Transverse colon (tissue), 4 donors: ENCODE data around the gene ASB8. TPM values are rescaled to one million over a fixed set of nuclear protein-coding genes. Genes with fewer than 3 reads are reported as not detected.
"Not testable (repeated sequence)": the region's sequence is repeated elsewhere in the genome, so short reads cannot be mapped to it uniquely, and the experiment has no call there.

Experiments
- DNase-seq: peaks from one replicate; pipeline ENCODE4 v3.0.0-alpha.2; 2019
- H3K27ac ChIP-seq, 4 donors: fragments of 200-600 bp; sonication (generic); 2 replicates each; pipeline ENCODE4 v1.5.1; 2016 to 2018; ENCODE audit warnings: inconsistent platforms in 4 of 4
- H3K27me3 ChIP-seq: fragments of 200-600 bp; sonication (generic); 2 replicates; pipeline ENCODE4 v1.5.1; 2017; ENCODE audit warnings: inconsistent platforms
- H3K36me3 ChIP-seq, 4 donors: fragments of 200-600 bp; sonication (generic); 2 replicates each; pipeline ENCODE4 v1.5.1; 2017 to 2019; ENCODE audit warnings: inconsistent platforms in 4 of 4
- H3K4me1 ChIP-seq, 4 donors: fragments of 200-600 bp; sonication (generic); 2 replicates each; pipeline ENCODE4 v1.5.1; 2017 to 2020; ENCODE audit warnings: inconsistent platforms in 4 of 4
- H3K4me3 ChIP-seq, 4 donors: fragments of 200-600 bp; sonication (generic); 1 replicate in 1 of 4; 2 replicates in 3 of 4; pipeline versions ENCODE4 v1.5.1 to v1.6.1; 2017 to 2019; ENCODE audit warnings: inconsistent platforms in 4 of 4
- H3K9me3 ChIP-seq, 2 donors: fragments of 200-600 bp; sonication (generic); 2 replicates each; pipeline ENCODE4 v1.5.1; 2017 to 2019; ENCODE audit warnings: inconsistent platforms in 2 of 2
- EP300 ChIP-seq: sonication (generic); formaldehyde crosslinking; IDR thresholded peaks from one replicate; pipeline ENCODE4 v1.6.1; 2017; ENCODE audit warnings: antibody characterized with exemption, low read depth
- POLR2A ChIP-seq: fragments of 450-650 bp; IDR thresholded peaks from one replicate; pipeline ENCODE4 v1.6.1; 2016; ENCODE audit warnings: antibody characterized with exemption, mild to moderate bottlenecking, moderate library complexity
- POLR2AphosphoS5 ChIP-seq, 3 donors: sonication (generic); formaldehyde crosslinking; IDR thresholded peaks; one replicate each; pipeline ENCODE4 v1.6.1; 2016; ENCODE audit warnings: antibody characterized with exemption in 3 of 3
- WGBS, 2 donors: methylation state at CpG; one replicate each; pipeline ENCODE4 v1.1.5; 2018; ENCODE audit warnings: low coverage in 1 of 2; 5-methylcytosine and 5-hydroxymethylcytosine counted together
- in situ Hi-C, 4 donors: fragments of 200-750 bp; cut with MboI; loops; one replicate each; pipeline versions ENCODE4 v1.15.0 to v1.15.1; 2017; ENCODE audit warnings: low sequenced_read_pairs in 3 of 4, low pct_ligation_motif_present in 1 of 4, low pct_unique_long_range_greater_than_20kb in 1 of 4
- intact Hi-C: fragments of 100-400 bp; cut with DNase I; formaldehyde crosslinking; loops from one replicate; pipeline ENCODE4 v1.15.1; 2023; ENCODE audit warnings: low total_unique reads
- total RNA-seq, 4 donors: library from RNA; depleted of rRNA; stranded (reverse); fragments of >200 nt; gene quantifications; one replicate each; pipeline ENCODE4 v1.1.0, GENCODE V29; 2016
- TF ChIP-seq, protein P1 (sequence below), 5 experiments: fragments of 200-600 bp in 3 of 5; fragments of 450-650 bp in 2 of 5; sonication (generic) in 3 of 5; IDR thresholded peaks; 1 replicate in 2 of 5; 2 replicates in 3 of 5; pipeline ENCODE4 v1.5.1; 2016 to 2017; ENCODE audit warnings: antibody characterized with exemption in 5 of 5, inconsistent platforms in 3 of 5, mild to moderate bottlenecking in 2 of 5, moderate library complexity in 1 of 5

The ASB8 gene
- total RNA-seq, 4 donors from 2014 or later: 13.3 to 39.0 (median 23.3) TPM

GRCh38 chr12:48126953-48127630, 30.2 kb downstream of the ASB8 start:
- intact Hi-C loops: no loop called here
- H3K27me3 ChIP-seq: no peaks in the 10 kb centered on the region

DNA sequence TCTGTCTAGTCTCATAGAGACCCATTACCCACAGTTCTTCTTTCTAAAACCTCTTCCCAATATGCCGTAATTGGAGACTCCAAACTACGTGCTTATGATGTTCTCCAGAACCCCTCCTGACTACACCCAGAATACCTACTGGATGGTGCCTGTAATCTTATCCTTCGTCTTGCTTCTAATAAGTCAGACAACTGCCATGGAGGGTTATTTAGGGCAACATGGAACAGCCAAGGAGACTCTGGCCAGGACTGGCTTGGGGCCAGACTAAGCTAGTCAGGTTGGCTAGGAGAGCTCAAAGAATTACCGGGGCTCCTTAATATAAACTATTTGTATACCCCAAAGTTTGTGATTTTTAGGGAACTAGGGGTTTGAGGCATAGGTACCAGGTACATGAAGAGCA, 31.3 kb downstream of the ASB8 start:
- no peak for DNase-seq
- intact Hi-C loops: no loop called here
- H3K27me3 ChIP-seq: no peaks in the 10 kb centered on the region
- no peaks in the 10 kb centered on the region for H3K9me3 ChIP-seq
- peaks cover 0 to 4% (median 0%) of the 10 kb centered on the region in 4 donors for H3K4me1 ChIP-seq
- no peak overlapping the region for H3K27ac ChIP-seq
- TF ChIP-seq EP300: no peak
- TF ChIP-seq POLR2A: no peak
- TF ChIP-seq POLR2AphosphoS5 (IDR thresholded peaks at IDR 0.05): no peak
- TF ChIP-seq, protein P1, sequence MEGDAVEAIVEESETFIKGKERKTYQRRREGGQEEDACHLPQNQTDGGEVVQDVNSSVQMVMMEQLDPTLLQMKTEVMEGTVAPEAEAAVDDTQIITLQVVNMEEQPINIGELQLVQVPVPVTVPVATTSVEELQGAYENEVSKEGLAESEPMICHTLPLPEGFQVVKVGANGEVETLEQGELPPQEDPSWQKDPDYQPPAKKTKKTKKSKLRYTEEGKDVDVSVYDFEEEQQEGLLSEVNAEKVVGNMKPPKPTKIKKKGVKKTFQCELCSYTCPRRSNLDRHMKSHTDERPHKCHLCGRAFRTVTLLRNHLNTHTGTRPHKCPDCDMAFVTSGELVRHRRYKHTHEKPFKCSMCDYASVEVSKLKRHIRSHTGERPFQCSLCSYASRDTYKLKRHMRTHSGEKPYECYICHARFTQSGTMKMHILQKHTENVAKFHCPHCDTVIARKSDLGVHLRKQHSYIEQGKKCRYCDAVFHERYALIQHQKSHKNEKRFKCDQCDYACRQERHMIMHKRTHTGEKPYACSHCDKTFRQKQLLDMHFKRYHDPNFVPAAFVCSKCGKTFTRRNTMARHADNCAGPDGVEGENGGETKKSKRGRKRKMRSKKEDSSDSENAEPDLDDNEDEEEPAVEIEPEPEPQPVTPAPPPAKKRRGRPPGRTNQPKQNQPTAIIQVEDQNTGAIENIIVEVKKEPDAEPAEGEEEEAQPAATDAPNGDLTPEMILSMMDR (IDR thresholded peaks at IDR 0.05): no peak
- H3K4me3 ChIP-seq: no peak overlapping the region
- in situ Hi-C loops: no loop called here
- peaks cover 0 to 4% (median 0%) of the 10 kb centered on the region in 4 donors for H3K36me3 ChIP-seq
- 84% methylated on average over 3 to 4 of the region's 4 CpGs for WGBS, 2 donors

More at GRCh38 chr12:48126953-48127630, 30.2 kb downstream of the ASB8 start:
- in situ Hi-C loops: no loop called here
- Histone ChIP-seq H3K36me3 (peaks cover 0 to 11% (median 0%) of the 10 kb centered on the region in 4 donors), H3K9me3 (no peaks in the 10 kb centered on the region), H3K27ac (no peak overlapping the region), H3K4me3 (no peak overlapping the region), H3K4me1 (peaks cover 0 to 4% (median 0%) of the 10 kb centered on the region in 4 donors)
- WGBS, 2 donors: 89 to 100% methylated on average over 1 to 2 of the region's 2 CpGs
- DNase-seq: no peak
- TF ChIP-seq, protein P1 (IDR thresholded peaks at IDR 0.05): no peak
- no peak for TF ChIP-seq POLR2AphosphoS5 (IDR thresholded peaks at IDR 0.05)
- no peak for TF ChIP-seq EP300

- intact Hi-C loops, H3K36me3 ChIP-seq, in situ Hi-C loops, H3K27me3 ChIP-seq, H3K27ac ChIP-seq, H3K4me3 ChIP-seq, H3K9me3 ChIP-seq, H3K4me1 ChIP-seq, DNase-seq: not testable (repeated sequence)
- WGBS, 2 donors: 96 to 100% methylated on average over 2 to 5 of the region's 5 CpGs
Measured at GRCh38 chr12:48125542-48125941, 31.8 kb downstream of the ASB8 start.

DNA sequence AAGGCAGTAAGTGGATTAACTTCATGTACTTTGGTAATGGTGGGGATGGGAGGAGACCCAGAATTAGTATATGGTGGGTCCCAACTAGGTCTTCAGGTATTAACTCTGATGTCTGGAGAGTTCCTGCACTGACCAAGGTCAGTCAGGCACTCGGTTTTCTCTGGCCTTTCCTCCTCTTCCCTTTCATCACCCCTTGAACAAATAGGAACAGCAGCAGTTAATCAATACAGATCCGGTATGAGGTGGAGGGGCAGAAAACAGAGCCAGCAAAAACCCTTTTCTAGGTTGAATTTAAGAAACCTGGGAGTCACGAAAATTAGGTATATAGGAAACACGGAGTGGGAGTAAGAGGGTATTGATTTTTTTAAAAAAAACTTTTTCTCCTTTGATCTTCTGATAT, 34.1 kb downstream of the ASB8 start:
- H3K9me3 ChIP-seq: no peaks in the 10 kb centered on the region
- TF ChIP-seq POLR2A (no peak), EP300 (no peak), POLR2AphosphoS5 (IDR thresholded peaks at IDR 0.05) (no peak)
- TF ChIP-seq, protein P1 (IDR thresholded peaks at IDR 0.05): no peak
- DNase-seq: no peak
- 84 to 93% methylated on average over 3 to 4 of the region's 4 CpGs for WGBS, 2 donors
- H3K36me3 ChIP-seq: peaks cover 0 to 4% (median 0%) of the 10 kb centered on the region in 4 donors
- no peak overlapping the region for H3K27ac ChIP-seq
- no peak overlapping the region for H3K4me3 ChIP-seq
- intact Hi-C loops: no loop called here
- in situ Hi-C loops: no loop called here
- peaks cover 6 to 17% (median 12%) of the 10 kb centered on the region in 4 donors for H3K4me1 ChIP-seq
- no peaks in the 10 kb centered on the region for H3K27me3 ChIP-seq
